Panc1 (cell line): ENCODE results near the gene THSD7A. TPM values are rescaled to one million over a fixed set of nuclear protein-coding genes. Genes with fewer than 3 reads are reported as not detected.

Experiments
- ATAC-seq: fragments of 200-7000 bp; cut with Tn5 transposase; 2 replicates; pipeline ENCODE4 v1.9.1; 2020; ENCODE audit warnings: mild to moderate bottlenecking, moderate library complexity
- BruUV-seq: library from RNA; stranded (reverse); fragments of 400-500 nt; replicated peaks from 2 replicates; lab custom pipeline; 2021; lab: Mats Ljungman, UMichigan
- CTCF ChIA-PET: fragments of 300-600 bp; sonication (Branson Sonifier 250); formaldehyde crosslinking; loops from one replicate; lab custom pipeline; 2022; ENCODE audit warnings: antibody characterized with exemption; lab: Charles Lee
- POLR2A ChIA-PET: fragments of 300-600 bp; sonication (Branson Sonifier 250); formaldehyde crosslinking; loops from one replicate; lab custom pipeline; 2022; ENCODE audit warnings: antibody characterized with exemption; lab: Charles Lee
- DNase-seq: peaks from one replicate; pipeline ENCODE4 v3.0.0-alpha.2; 2010; ENCODE audit warnings: low read depth, low spot score
- H3K27ac ChIP-seq: 2 replicates; pipeline ENCODE4 v1.5.1; 2011; ENCODE audit warnings: mild to moderate bottlenecking, low read length, inconsistent platforms
- H3K27me3 ChIP-seq: fragments of 200-500 bp; sonication (Bioruptor generic); 2 replicates; pipeline ENCODE4 v1.6.0; 2014; ENCODE audit warnings: low read length, inconsistent platforms; ENCODE audit not compliant: control insufficient read depth, insufficient read depth
- H3K36me3 ChIP-seq: fragments of 200-500 bp; sonication (Bioruptor generic); 2 replicates; pipeline ENCODE4 v1.5.1; 2014; ENCODE audit warnings: inconsistent platforms, mild to moderate bottlenecking, low read length, moderate library complexity; ENCODE audit not compliant: control insufficient read depth, insufficient read depth
- H3K4me1 ChIP-seq: 2 replicates; pipeline ENCODE4 v1.5.1; 2011; ENCODE audit warnings: inconsistent platforms, mild to moderate bottlenecking, low read length, moderate library complexity; ENCODE audit not compliant: control insufficient read depth, insufficient read depth
- H3K4me3 ChIP-seq, 2 experiments: 2 replicates each; pipeline ENCODE4 v1.5.1; 2011 to 2012; ENCODE audit warnings: low read depth in 2 of 2, low read length in 2 of 2, mild to moderate bottlenecking in 2 of 2, inconsistent platforms in 1 of 2, moderate library complexity in 1 of 2
- H3K9me3 ChIP-seq: fragments of 200-500 bp; sonication (Bioruptor generic); 2 replicates; pipeline ENCODE4 v1.5.1; 2014; ENCODE audit warnings: low read depth, mild to moderate bottlenecking, inconsistent platforms, low read length, moderate library complexity; ENCODE audit not compliant: control insufficient read depth, insufficient read depth
- CTCF ChIP-seq: fragments of 450-650 bp; IDR thresholded peaks from 2 replicates; pipeline ENCODE4 v1.5.1; 2017; ENCODE audit warnings: mild to moderate bottlenecking
- POLR2AphosphoS5 ChIP-seq: IDR thresholded peaks from 2 replicates; pipeline ENCODE4 v1.6.1; 2012; ENCODE audit warnings: mild to moderate bottlenecking, low read depth, low read length, moderate library complexity
- REST ChIP-seq, 2 experiments: IDR thresholded peaks; 2 replicates each; pipeline ENCODE4 v1.6.1; 2011 to 2012; ENCODE audit warnings: low read depth in 2 of 2, control low read depth in 1 of 2, low read length in 1 of 2, mild to moderate bottlenecking in 1 of 2, moderate library complexity in 1 of 2; ENCODE audit not compliant: insufficient read depth in 1 of 2
- SIN3A ChIP-seq: IDR thresholded peaks from 2 replicates; pipeline ENCODE4 v1.6.1; 2012; ENCODE audit warnings: low read depth, mild to moderate bottlenecking, low read length, moderate library complexity, borderline replicate concordance; ENCODE audit not compliant: insufficient read depth
- TCF7L2 ChIP-seq: IDR thresholded peaks from 2 replicates; pipeline ENCODE4 v1.6.1; 2011; ENCODE audit warnings: mild to moderate bottlenecking, low read depth, low read length, inconsistent platforms
- in situ Hi-C: cut with HindIII; loops from 2 replicates; pipeline ENCODE4 v1.10.0; 2016; ENCODE audit warnings: low sequenced_read_pairs, low pct_unique_long_range_greater_than_20kb
- intact Hi-C: fragments of 100-400 bp; cut with micrococcal nuclease; formaldehyde crosslinking; loops from one replicate; pipeline ENCODE4 v1.10.0; 2022; ENCODE audit not compliant: unreplicated experiment
- total RNA-seq: library from RNA; stranded (reverse); gene quantifications from one replicate; pipeline ENCODE4 v1.2.1, GENCODE V29; 2021; ENCODE audit not compliant: unreplicated experiment

THSD7A gene
- total RNA-seq, 1 experiment from 2014 or later, result 38.6 TPM

- BruUV-seq, result no TSS peak
- H3K36me3 ChIP-seq, result no peaks in the 10 kb centered on the region
- CTCF ChIA-PET, result no interaction called here
- in situ Hi-C loops (no loop called here), intact Hi-C loops (no loop called here)
- H3K4me1 ChIP-seq, result no peaks in the 10 kb centered on the region; the same call in 1 of the 2 replicates
- POLR2A ChIA-PET, result interaction anchor here (0.6 kb wide), 1 partner anchor 15 kb away, joined by 3 read pairs; no protein-coding TSS in a partner anchor
- H3K27me3 ChIP-seq, result no peaks in the 10 kb centered on the region
- no peak overlapping the region for H3K27ac ChIP-seq
- DNase-seq, result no peak
- peaks cover 9% of the 10 kb centered on the region; the same call in 1 of the 2 replicates for H3K9me3 ChIP-seq
- ATAC-seq, result no peak
- TF ChIP-seq POLR2AphosphoS5, result no peak
- no peak for TF ChIP-seq TCF7L2
- no peak for TF ChIP-seq REST (IDR thresholded peaks at IDR 0.05; ENCODE audit: insufficient read depth in 1 of 2, low read depth in 2 of 2, low read length in 1 of 2)
- TF ChIP-seq SIN3A, result no peak
- no peak overlapping the region for H3K4me3 ChIP-seq
These were observed 415.1 kb downstream of the THSD7A start for GRCh38 chr7:11416641-11417458.

GRCh38 chr7:11415101-11415500 is 416.9 kb downstream of the THSD7A start:
- ChIA-PET CTCF (no interaction called here), POLR2A (no interaction called here)
- BruUV-seq, result no TSS peak
- Histone ChIP-seq H3K4me1 (no peaks in the 10 kb centered on the region; the same call in 1 of the 2 replicates), H3K27ac (no peak overlapping the region), H3K36me3 (no peaks in the 10 kb centered on the region), H3K9me3 (no peaks in the 10 kb centered on the region), H3K4me3 (no peak overlapping the region), H3K27me3 (no peaks in the 10 kb centered on the region)
- ATAC-seq (no peak), DNase-seq (no peak)
- in situ Hi-C loops (no loop called here), intact Hi-C loops (no loop called here)
- no peak for TF ChIP-seq POLR2AphosphoS5
- TF ChIP-seq SIN3A, result no peak
- TF ChIP-seq TCF7L2, result no peak
- TF ChIP-seq REST (IDR thresholded peaks at IDR 0.05; ENCODE audit: insufficient read depth in 1 of 2, low read depth in 2 of 2, low read length in 1 of 2), result no peak
- TF ChIP-seq CTCF, result no peak
